Mesothelial cell of epicardium (in vitro differentiated cells): ENCODE measurements around the gene ABR. TPM values are rescaled to one million over a fixed set of nuclear protein-coding genes. Genes with fewer than 3 reads are reported as not detected.

Experiments used
- DNase-seq, 2 experiments: peaks; one replicate each; pipeline ENCODE4 v3.0.0; 2021; ENCODE audit warnings: low spot score in 2 of 2; ENCODE audit not compliant: unreplicated experiment in 2 of 2
- H3K27ac Mint-ChIP-seq: 2 replicates; pipeline ENCODE4 v1.8.0; 2021; ENCODE audit warnings: mixed read lengths
- H3K27me3 Mint-ChIP-seq: 2 replicates; pipeline ENCODE4 v1.8.0; 2021; ENCODE audit warnings: low read depth, mixed read lengths
- H3K36me3 Mint-ChIP-seq: 2 replicates; pipeline ENCODE4 v1.8.0; 2021; ENCODE audit warnings: mixed read lengths
- H3K4me1 Mint-ChIP-seq: 2 replicates; pipeline ENCODE4 v1.8.0; 2021; ENCODE audit warnings: mixed read lengths
- H3K4me3 Mint-ChIP-seq: 2 replicates; pipeline ENCODE4 v1.8.0; 2021; ENCODE audit warnings: mild to moderate bottlenecking, moderate library complexity, mixed read lengths
- H3K9me3 Mint-ChIP-seq: 2 replicates; pipeline ENCODE4 v1.8.0; 2021; ENCODE audit warnings: mixed read lengths
- total RNA-seq: library from RNA; stranded (reverse); gene quantifications from 3 replicates; pipeline ENCODE4 v1.2.1, GENCODE V29; 2021
- TF ChIP-seq, protein P1 (sequence below): fragments of 200-600 bp; sonication (generic); IDR thresholded peaks from one replicate; pipeline ENCODE4 v1.5.0; 2021; ENCODE audit warnings: antibody characterized with exemption; ENCODE audit not compliant: unreplicated experiment

The ABR gene
- total RNA-seq, 1 donor from 2014 or later = 70.1 TPM

DNA sequence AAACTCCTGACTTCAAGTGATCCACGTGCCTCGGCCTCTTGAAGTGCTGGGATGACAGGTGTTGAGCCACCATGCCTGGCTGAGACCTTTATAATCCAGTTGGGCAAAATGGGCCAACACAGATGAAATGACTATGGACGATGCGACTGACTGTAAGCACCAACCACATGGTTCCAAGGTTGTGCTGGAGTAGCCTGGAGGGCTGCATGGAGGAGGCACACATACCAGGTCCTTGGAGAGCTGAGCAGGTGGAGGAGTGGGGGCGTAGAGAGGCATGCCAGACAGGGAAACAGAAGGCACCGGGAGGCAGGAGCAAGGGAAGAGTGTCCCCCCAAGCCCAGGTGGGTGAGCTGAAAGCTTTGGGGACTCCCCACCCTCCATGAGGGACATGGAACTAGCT is 85.2 kb downstream of the ABR start:
- Mint-ChIP-seq H3K36me3 (peaks cover 23% of the 10 kb centered on the region), H3K27me3 (no peaks in the 10 kb centered on the region), H3K4me1 (peaks cover 4% of the 10 kb centered on the region), H3K4me3 (no peak overlapping the region), H3K9me3 (no peaks in the 10 kb centered on the region), H3K27ac (no peak overlapping the region)
- no peak for DNase-seq
- TF ChIP-seq, protein P1, sequence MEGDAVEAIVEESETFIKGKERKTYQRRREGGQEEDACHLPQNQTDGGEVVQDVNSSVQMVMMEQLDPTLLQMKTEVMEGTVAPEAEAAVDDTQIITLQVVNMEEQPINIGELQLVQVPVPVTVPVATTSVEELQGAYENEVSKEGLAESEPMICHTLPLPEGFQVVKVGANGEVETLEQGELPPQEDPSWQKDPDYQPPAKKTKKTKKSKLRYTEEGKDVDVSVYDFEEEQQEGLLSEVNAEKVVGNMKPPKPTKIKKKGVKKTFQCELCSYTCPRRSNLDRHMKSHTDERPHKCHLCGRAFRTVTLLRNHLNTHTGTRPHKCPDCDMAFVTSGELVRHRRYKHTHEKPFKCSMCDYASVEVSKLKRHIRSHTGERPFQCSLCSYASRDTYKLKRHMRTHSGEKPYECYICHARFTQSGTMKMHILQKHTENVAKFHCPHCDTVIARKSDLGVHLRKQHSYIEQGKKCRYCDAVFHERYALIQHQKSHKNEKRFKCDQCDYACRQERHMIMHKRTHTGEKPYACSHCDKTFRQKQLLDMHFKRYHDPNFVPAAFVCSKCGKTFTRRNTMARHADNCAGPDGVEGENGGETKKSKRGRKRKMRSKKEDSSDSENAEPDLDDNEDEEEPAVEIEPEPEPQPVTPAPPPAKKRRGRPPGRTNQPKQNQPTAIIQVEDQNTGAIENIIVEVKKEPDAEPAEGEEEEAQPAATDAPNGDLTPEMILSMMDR = no peak

DNA sequence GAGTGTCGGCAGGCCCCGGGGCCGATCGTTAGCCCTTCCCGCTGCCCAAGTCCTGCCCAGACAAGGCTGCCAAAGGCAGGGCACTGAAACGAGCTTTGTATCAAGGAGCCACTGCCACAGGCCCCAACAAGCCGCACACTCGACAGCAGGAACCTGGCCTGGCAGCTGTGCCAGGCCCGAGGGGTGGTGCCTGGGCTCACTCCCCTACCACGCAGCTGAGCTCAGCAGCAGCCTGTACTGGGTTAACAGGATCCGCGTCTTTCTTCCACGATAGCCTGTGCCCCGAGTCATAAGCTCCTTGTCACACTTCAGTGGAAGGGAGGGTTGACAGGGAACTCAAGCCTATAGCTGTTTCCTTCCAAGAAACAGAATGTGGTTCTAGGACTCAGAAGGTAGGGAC is 87.9 kb downstream of the ABR start:
- no peak for DNase-seq
- Mint-ChIP-seq H3K27me3 (no peaks in the 10 kb centered on the region), H3K9me3 (no peaks in the 10 kb centered on the region), H3K27ac (no peak overlapping the region), H3K4me1 (peaks cover 4% of the 10 kb centered on the region), H3K36me3 (peaks cover 8% of the 10 kb centered on the region), H3K4me3 (no peak overlapping the region)
- TF ChIP-seq, protein P1 = no peak

DNA sequence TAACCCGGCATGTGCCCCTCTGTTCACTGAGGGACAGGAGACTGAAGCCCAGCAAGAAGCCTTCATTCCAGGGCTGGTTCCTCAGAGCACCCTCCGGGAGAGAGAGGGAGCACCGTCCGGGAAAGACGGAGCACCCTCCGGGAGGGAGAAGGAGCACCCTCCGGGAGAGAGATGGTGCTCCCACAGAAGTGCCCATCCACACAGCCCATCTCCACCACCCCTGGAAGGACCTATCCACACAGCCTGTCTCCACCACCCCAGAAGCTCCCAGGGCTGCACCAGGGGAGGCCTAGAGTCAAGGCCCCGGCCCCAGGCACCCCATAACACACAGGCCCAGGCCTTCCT is 88.6 kb downstream of the ABR start:
- no peak for DNase-seq
- Mint-ChIP-seq H3K4me3 (no peak overlapping the region), H3K9me3 (no peaks in the 10 kb centered on the region), H3K36me3 (peaks cover 8% of the 10 kb centered on the region), H3K27me3 (no peaks in the 10 kb centered on the region), H3K4me1 (peaks cover 4% of the 10 kb centered on the region), H3K27ac (no peak overlapping the region)
- TF ChIP-seq, protein P1 = no peak

DNA sequence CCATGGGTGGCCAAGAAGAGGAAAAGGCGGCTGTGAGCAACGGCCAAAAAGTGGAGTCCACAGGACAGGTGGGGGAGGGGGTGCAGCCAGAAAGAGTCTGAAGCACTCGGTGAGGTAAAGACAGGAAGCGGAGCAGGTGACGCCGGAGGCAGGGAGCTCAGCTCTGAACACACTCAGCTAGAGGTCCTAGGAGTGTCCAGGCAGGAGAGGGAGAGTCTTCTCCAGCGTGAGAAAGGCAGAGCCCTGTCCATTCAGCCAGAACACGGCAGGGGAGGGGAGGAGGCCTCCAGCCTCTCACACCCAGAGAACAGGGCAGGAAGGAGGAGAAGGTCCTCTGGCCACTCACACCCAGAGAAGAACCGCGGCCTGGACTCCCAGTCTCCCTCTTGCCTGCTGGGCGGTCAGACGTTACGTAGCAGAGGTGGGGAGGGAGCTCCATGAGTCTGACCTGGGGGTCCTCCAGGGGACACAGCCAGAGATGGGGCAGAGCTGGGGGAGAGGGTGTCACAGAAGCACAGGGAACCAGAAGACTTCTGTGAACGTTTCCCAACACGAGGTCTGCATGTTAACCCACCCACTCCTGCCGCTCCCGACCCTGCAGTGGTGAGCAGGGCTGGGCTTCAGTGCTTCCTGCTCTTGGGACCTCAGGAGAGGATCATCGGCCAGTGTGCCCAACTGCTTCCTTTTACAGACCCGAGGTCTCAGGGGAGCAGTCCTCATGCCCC is 89.2 kb downstream of the ABR start:
- TF ChIP-seq, protein P1 = no peak
- DNase-seq = no peak
- Mint-ChIP-seq H3K27ac (no peak overlapping the region), H3K4me3 (no peak overlapping the region), H3K36me3 (peaks cover 8% of the 10 kb centered on the region), H3K4me1 (peaks cover 4% of the 10 kb centered on the region), H3K27me3 (no peaks in the 10 kb centered on the region), H3K9me3 (no peaks in the 10 kb centered on the region)

DNA sequence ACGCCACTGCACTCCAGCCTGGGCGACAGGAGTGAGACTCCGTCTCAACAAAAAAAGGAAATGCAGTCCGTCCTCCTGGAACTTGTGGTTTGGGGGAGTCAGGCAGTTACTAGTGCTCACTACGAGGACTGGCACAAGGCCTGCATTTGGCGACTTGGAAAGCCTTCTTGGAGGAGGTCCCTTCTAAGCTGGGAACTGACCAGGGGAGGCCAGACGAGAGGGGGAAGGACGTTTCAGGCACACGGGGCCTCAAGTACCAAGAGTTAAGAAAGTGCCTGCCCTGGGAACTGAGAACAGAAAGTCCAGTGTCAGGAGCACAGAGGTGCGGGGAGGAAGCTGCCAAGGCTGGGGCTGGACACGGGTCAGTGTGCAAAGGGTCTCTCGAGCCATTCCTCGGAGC is 89.9 kb downstream of the ABR start:
- DNase-seq = no peak
- no peaks in the 10 kb centered on the region for H3K9me3 Mint-ChIP-seq
- TF ChIP-seq, protein P1 = no peak
- H3K27me3 Mint-ChIP-seq = no peaks in the 10 kb centered on the region
- H3K4me1 Mint-ChIP-seq = peaks cover 4% of the 10 kb centered on the region
- H3K27ac Mint-ChIP-seq = no peak overlapping the region
- H3K4me3 Mint-ChIP-seq = no peak overlapping the region
- peaks cover 8% of the 10 kb centered on the region for H3K36me3 Mint-ChIP-seq
